Upper lobe of left lung (tissue), 6 donors: ENCODE data around the gene GLP1R. TPM values are rescaled to one million over a fixed set of nuclear protein-coding genes. Genes with fewer than 3 reads are reported as not detected.

Source experiments
- ATAC-seq, 2 donors: fragments of 200-7000 bp; cut with Tn5 transposase; one replicate each; pipeline ENCODE4 v1.9.1; 2022; ENCODE audit warnings: mild to moderate bottlenecking in 2 of 2, moderate library complexity in 2 of 2; ENCODE audit not compliant: low FRiP score in 2 of 2
- DNase-seq, 2 donors: peaks; one replicate each; pipeline ENCODE4 v3.0.0-alpha.2; 2019 to 2020
- H3K27ac ChIP-seq, 4 donors: fragments of 200-600 bp; sonication (generic); one replicate each; pipeline ENCODE4 v1.5.1; 2016 to 2019
- H3K27me3 ChIP-seq, 4 donors: fragments of 200-600 bp; sonication (generic); one replicate each; pipeline ENCODE4 v1.5.1; 2017 to 2019
- H3K36me3 ChIP-seq, 4 donors: fragments of 200-600 bp; sonication (generic); one replicate each; pipeline ENCODE4 v1.5.1; 2016 to 2019
- H3K4me1 ChIP-seq, 4 donors: fragments of 200-600 bp; sonication (generic); one replicate each; pipeline ENCODE4 v1.5.1; 2018 to 2019
- H3K4me3 ChIP-seq, 4 donors: fragments of 200-600 bp; sonication (generic); one replicate each; pipeline ENCODE4 v1.5.1; 2017 to 2019; ENCODE audit warnings: mild to moderate bottlenecking in 2 of 4, moderate library complexity in 1 of 4
- H3K9me3 ChIP-seq, 4 donors: fragments of 200-600 bp; sonication (generic); one replicate each; pipeline ENCODE4 v1.5.1; 2018 to 2019
- CTCF ChIP-seq, 6 experiments: fragments of 450-650 bp in 4 of 6; fragments of 200-600 bp in 2 of 6; sonication (generic) in 2 of 6; IDR thresholded peaks; one replicate each; pipeline ENCODE4 v1.5.1; 2016 to 2019; ENCODE audit warnings: antibody characterized with exemption in 6 of 6
- EP300 ChIP-seq, 4 donors: sonication (generic); formaldehyde crosslinking; IDR thresholded peaks; one replicate each; pipeline ENCODE4 v1.5.1; 2017; ENCODE audit warnings: antibody characterized with exemption in 4 of 4, control low read depth in 2 of 4
- POLR2A ChIP-seq, 4 donors: fragments of 450-650 bp; IDR thresholded peaks; one replicate each; pipeline ENCODE4 v1.5.1; 2016 to 2017; ENCODE audit warnings: antibody characterized with exemption in 4 of 4, mild to moderate bottlenecking in 2 of 4
- POLR2AphosphoS5 ChIP-seq, 2 donors: sonication (generic); formaldehyde crosslinking; IDR thresholded peaks; one replicate each; pipeline ENCODE4 v1.5.1; 2017; ENCODE audit warnings: antibody characterized with exemption in 2 of 2
- WGBS, 2 donors: methylation state at CpG; one replicate each; pipeline ENCODE4 v1.1.5; 2017 to 2018; 5-methylcytosine and 5-hydroxymethylcytosine counted together
- total RNA-seq, 6 donors: library from RNA; depleted of rRNA in 4 of 6; stranded (reverse); fragments of >200 nt in 4 of 6; gene quantifications; one replicate each; pipeline versions ENCODE4 v1.1.0 to v1.2.1, GENCODE V29; 2016 to 2021
- donor health status: DM: no; HTN: no; CAD: no; lungs with moderate emphysema.
- donor health status: DM: no; HTN: yes; CAD: no; lungs with severe emphysema.

GLP1R gene
- total RNA-seq, 6 donors from 2014 or later: 0.09 to 0.24 TPM; not detected in 4

GRCh38 chr6:39061182-39061581, 12.6 kb downstream of the GLP1R start:
- WGBS, 2 donors: 56 to 63% methylated on average over 6 of the region's 6 CpGs
- Histone ChIP-seq H3K4me3 (no peak overlapping the region), H3K27me3 (no peaks in the 10 kb centered on the region), H3K36me3 (no peaks in the 10 kb centered on the region), H3K4me1 (no peaks in the 10 kb centered on the region), H3K27ac (no peak overlapping the region), H3K9me3 (no peaks in the 10 kb centered on the region)
- ATAC-seq (no peak), DNase-seq (peak in 1 of 2 donors; percentile 31)
- no peak for TF ChIP-seq POLR2A (IDR thresholded peaks at IDR 0.05)
- TF ChIP-seq EP300 (IDR thresholded peaks at IDR 0.05): no peak
- no peak for TF ChIP-seq POLR2AphosphoS5 (IDR thresholded peaks at IDR 0.05)
- no peak for TF ChIP-seq CTCF (IDR thresholded peaks at IDR 0.05)

GRCh38 chr6:39061588-39061987, 13.0 kb downstream of the GLP1R start:
- H3K27me3 ChIP-seq: no peaks in the 10 kb centered on the region

DNA sequence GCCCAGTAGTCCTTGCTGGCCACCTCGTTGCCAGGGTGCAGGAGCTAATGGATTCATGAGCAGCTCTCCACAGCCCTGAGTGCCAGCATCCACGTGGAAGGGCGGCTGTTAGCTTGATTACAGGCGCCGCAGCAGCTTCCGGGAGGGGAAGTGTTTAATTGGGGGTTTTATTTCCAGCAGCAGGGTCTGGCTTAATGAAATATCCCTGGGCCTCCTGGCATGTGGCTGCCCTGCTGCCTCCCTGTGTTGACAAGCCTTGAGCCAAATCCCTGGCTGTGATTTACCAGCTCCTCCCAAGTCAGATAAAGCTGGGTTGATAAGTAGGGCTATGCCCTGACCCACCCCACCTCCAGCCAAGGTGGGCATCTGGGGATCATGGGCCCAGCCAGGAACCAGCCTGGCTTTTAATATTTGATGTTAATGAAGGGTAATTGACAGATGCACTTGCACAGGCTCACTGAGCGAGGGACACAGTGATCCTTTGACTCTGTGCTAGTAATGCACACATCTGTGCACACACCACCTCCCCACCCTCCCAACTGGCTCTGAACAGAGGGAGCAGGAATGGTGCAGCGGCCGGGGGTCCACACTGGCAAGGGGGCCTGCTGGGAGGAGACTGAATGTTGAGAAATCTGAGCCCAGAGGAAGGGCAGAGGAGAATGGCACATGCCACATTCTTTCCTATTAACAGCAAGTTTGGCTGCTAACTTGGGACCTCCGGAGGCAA, 13.6 kb downstream of the GLP1R start:
- 48 to 60% methylated on average over 4 to 10 of the region's 10 CpGs for WGBS, 2 donors
- Histone ChIP-seq H3K27ac (no peak overlapping the region), H3K36me3 (no peaks in the 10 kb centered on the region), H3K4me3 (no peak overlapping the region), H3K4me1 (no peaks in the 10 kb centered on the region), H3K27me3 (no peaks in the 10 kb centered on the region), H3K9me3 (no peaks in the 10 kb centered on the region)
- no peak for TF ChIP-seq EP300 (IDR thresholded peaks at IDR 0.05)
- no peak for TF ChIP-seq CTCF (IDR thresholded peaks at IDR 0.05)
- TF ChIP-seq POLR2A (IDR thresholded peaks at IDR 0.05): no peak
- TF ChIP-seq POLR2AphosphoS5 (IDR thresholded peaks at IDR 0.05): no peak
- no peak for DNase-seq
- no peak for ATAC-seq

More at GRCh38 chr6:39061588-39061987, 13.0 kb downstream of the GLP1R start:
- no peaks in the 10 kb centered on the region for H3K9me3 ChIP-seq
- 78 to 94% methylated on average over 2 to 3 of the region's 3 CpGs for WGBS, 2 donors
- no peak overlapping the region for H3K27ac ChIP-seq
- TF ChIP-seq CTCF (IDR thresholded peaks at IDR 0.05): no peak
- TF ChIP-seq EP300 (IDR thresholded peaks at IDR 0.05): no peak
- TF ChIP-seq POLR2A (IDR thresholded peaks at IDR 0.05): no peak
- TF ChIP-seq POLR2AphosphoS5 (IDR thresholded peaks at IDR 0.05): no peak
- no peaks in the 10 kb centered on the region for H3K4me1 ChIP-seq
- H3K4me3 ChIP-seq: no peak overlapping the region
- ATAC-seq (no peak), DNase-seq (no peak)
- H3K36me3 ChIP-seq: no peaks in the 10 kb centered on the region

DNA sequence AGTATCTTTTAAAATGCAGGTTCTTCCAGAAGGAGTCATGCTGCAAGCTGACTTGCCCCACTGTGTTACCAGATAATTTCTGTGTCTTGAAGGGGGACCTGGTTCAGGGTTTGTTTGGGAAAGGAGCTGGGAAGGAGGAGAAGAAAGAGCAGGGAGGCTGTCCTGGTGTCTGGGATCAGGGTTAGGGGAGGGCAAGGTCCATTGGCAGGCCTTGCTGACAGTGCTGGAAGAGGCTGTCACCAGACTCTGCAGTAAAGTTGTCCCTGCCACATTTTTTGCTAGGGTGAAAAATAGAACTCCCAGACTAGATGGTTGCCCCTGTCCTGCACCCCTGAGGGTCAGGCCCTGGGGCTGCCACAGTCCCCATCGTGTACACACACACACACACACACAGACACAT, 14.9 kb downstream of the GLP1R start:
- no peaks in the 10 kb centered on the region for H3K9me3 ChIP-seq
- TF ChIP-seq POLR2AphosphoS5 (IDR thresholded peaks at IDR 0.05) (no peak), EP300 (IDR thresholded peaks at IDR 0.05) (no peak), POLR2A (IDR thresholded peaks at IDR 0.05) (no peak), CTCF (IDR thresholded peaks at IDR 0.05) (no peak)
- no peak overlapping the region for H3K4me3 ChIP-seq
- WGBS, 2 donors: 41 to 77% methylated on average over 1 of the region's 1 CpG
- H3K27ac ChIP-seq: no peak overlapping the region
- no peaks in the 10 kb centered on the region for H3K36me3 ChIP-seq
- H3K27me3 ChIP-seq: no peaks in the 10 kb centered on the region
- ATAC-seq (no peak), DNase-seq (no peak)
- H3K4me1 ChIP-seq: no peaks in the 10 kb centered on the region

DNA sequence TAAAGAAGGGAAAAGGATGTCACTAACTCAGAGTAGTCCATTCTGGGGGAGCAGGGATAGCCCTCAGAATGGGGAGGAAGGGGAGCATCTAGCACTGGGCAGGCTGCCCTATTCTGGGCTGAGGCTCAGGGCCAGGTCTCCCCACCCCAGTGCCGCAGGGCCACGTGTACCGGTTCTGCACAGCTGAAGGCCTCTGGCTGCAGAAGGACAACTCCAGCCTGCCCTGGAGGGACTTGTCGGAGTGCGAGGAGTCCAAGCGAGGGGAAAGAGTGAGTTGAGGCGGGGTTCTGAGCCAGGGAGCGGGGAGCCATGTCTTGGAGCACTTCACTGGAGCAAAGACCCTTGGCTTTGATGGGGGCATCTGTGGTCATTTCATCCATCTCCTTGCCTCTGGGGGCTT, 17.0 kb downstream of the GLP1R start:
- Histone ChIP-seq H3K4me3 (no peak overlapping the region), H3K27ac (no peak overlapping the region), H3K4me1 (no peaks in the 10 kb centered on the region), H3K36me3 (no peaks in the 10 kb centered on the region), H3K27me3 (no peaks in the 10 kb centered on the region), H3K9me3 (no peaks in the 10 kb centered on the region)
- WGBS, 2 donors: 95 to 100% methylated on average over 4 to 8 of the region's 8 CpGs
- TF ChIP-seq POLR2A (IDR thresholded peaks at IDR 0.05): no peak
- no peak for TF ChIP-seq EP300 (IDR thresholded peaks at IDR 0.05)
- no peak for TF ChIP-seq CTCF (IDR thresholded peaks at IDR 0.05)
- no peak for TF ChIP-seq POLR2AphosphoS5 (IDR thresholded peaks at IDR 0.05)
- ATAC-seq: no peak
- no peak for DNase-seq
